HG03025 (cell line): ENCODE results near the gene SPAG16.

Experiments
- ATAC-seq: cut with Tn5 transposase; IDR thresholded peaks from one replicate; pipeline ENCODE4 v1.9.1; 2021; ENCODE audit warnings: mild to moderate bottlenecking, moderate library complexity; ENCODE audit not compliant: unreplicated experiment, low FRiP score

Gene SPAG16

GRCh38 chr2:213766465-213766901 is 482.2 kb downstream of the SPAG16 start:
- ATAC-seq: peak; percentile 97

- no peak for ATAC-seq
Observed at GRCh38 chr2:213787869-213788268, 503.6 kb downstream of the SPAG16 start.

- ATAC-seq: no peak
Observed at GRCh38 chr2:213789940-213790339, 505.7 kb downstream of the SPAG16 start.

- ATAC-seq: no peak
Observed at GRCh38 chr2:213792045-213792444, 507.8 kb downstream of the SPAG16 start.

- no peak for ATAC-seq
Observed at GRCh38 chr2:213806125-213806726, 522.0 kb downstream of the SPAG16 start.

- ATAC-seq: no peak
Observed at GRCh38 chr2:213816583-213816982, 532.3 kb downstream of the SPAG16 start.

- no peak for ATAC-seq
Observed at GRCh38 chr2:213818436-213818835, 534.2 kb downstream of the SPAG16 start.

- no peak for ATAC-seq
Observed at GRCh38 chr2:213834331-213834730, 550.1 kb downstream of the SPAG16 start.

- no peak for ATAC-seq
Observed at GRCh38 chr2:213834746-213835145, 550.5 kb downstream of the SPAG16 start.

- ATAC-seq: no peak
Observed at GRCh38 chr2:213846856-213847255, 562.6 kb downstream of the SPAG16 start.

- ATAC-seq: no peak
Observed at GRCh38 chr2:213847316-213847715, 563.1 kb downstream of the SPAG16 start.

- no peak for ATAC-seq
Observed at GRCh38 chr2:213848631-213849030, 564.4 kb downstream of the SPAG16 start.

- ATAC-seq: no peak
Observed at GRCh38 chr2:213861638-213862037, 577.4 kb downstream of the SPAG16 start.

- ATAC-seq: no peak
Observed at GRCh38 chr2:213862407-213863076, 578.3 kb downstream of the SPAG16 start.

- ATAC-seq: no peak
Observed at GRCh38 chr2:213863541-213863940, 579.3 kb downstream of the SPAG16 start.

GRCh38 chr2:213868526-213868925 is 584.3 kb downstream of the SPAG16 start:
- ATAC-seq: no peak

GRCh38 chr2:213885485-213885884 is 601.2 kb downstream of the SPAG16 start:
- ATAC-seq: no peak

- no peak for ATAC-seq
Observed at GRCh38 chr2:213914510-213914909, 630.2 kb downstream of the SPAG16 start.

GRCh38 chr2:213920014-213920413 is 635.8 kb downstream of the SPAG16 start:
- ATAC-seq: no peak

GRCh38 chr2:213923543-213923942 is 639.3 kb downstream of the SPAG16 start:
- no peak for ATAC-seq

- peak; percentile 97 for ATAC-seq
Observed at GRCh38 chr2:213934560-213934959, 650.3 kb downstream of the SPAG16 start.

GRCh38 chr2:213958086-213958485 is 673.8 kb downstream of the SPAG16 start:
- no peak for ATAC-seq
